H1 (cell line): ENCODE measurements around the gene BICDL1.

Experiments
- CREB1 ChIP-seq: IDR thresholded peaks from 2 replicates; pipeline ENCODE4 v1.6.1; 2012; ENCODE audit warnings: inconsistent platforms
- CTCF ChIP-seq, 3 experiments: IDR thresholded peaks; 1 replicate in 2 of 3; 2 replicates in 1 of 3; pipeline versions ENCODE4 v1.5.1 to v1.6.1; 2011; ENCODE audit warnings: low read length in 3 of 3, mild to moderate bottlenecking in 3 of 3, inconsistent platforms in 2 of 3, low read depth in 1 of 3, moderate library complexity in 1 of 3; ENCODE audit not compliant: insufficient read depth in 1 of 3; ENCODE audit errors: control extremely low read depth in 1 of 3
- EP300 ChIP-seq, 2 experiments: IDR thresholded peaks; 1 replicate in 1 of 2; 2 replicates in 1 of 2; pipeline ENCODE4 v1.6.1; 2011 to 2012; ENCODE audit warnings: low read depth in 2 of 2, low read length in 2 of 2, mild to moderate bottlenecking in 2 of 2, borderline replicate concordance in 1 of 2, inconsistent platforms in 1 of 2, moderate library complexity in 1 of 2
- JUND ChIP-seq: IDR thresholded peaks from 2 replicates; pipeline ENCODE4 v1.6.1; 2011; ENCODE audit warnings: mild to moderate bottlenecking, improper control_type of control experiment, low read length
- POLR2A ChIP-seq, 2 experiments: IDR thresholded peaks; 1 replicate in 1 of 2; 2 replicates in 1 of 2; pipeline ENCODE4 v1.6.1; 2011; ENCODE audit warnings: low read depth in 2 of 2, low read length in 2 of 2, mild to moderate bottlenecking in 2 of 2; ENCODE audit errors: control extremely low read depth in 1 of 2
- POLR2AphosphoS5 ChIP-seq: IDR thresholded peaks from 2 replicates; pipeline ENCODE4 v1.6.1; 2011; ENCODE audit warnings: low read depth, low read length

- no peak for TF ChIP-seq CREB1
- TF ChIP-seq CTCF (IDR thresholded peaks at IDR 0.05; ENCODE audit: control extremely low read depth in 1 of 3, insufficient read depth in 1 of 3, low read depth in 1 of 3, low read length in 3 of 3) = no peak
- no peak for TF ChIP-seq JUND
- no peak for TF ChIP-seq POLR2A (IDR thresholded peaks at IDR 0.05; ENCODE audit: control extremely low read depth in 1 of 2, low read depth in 2 of 2, low read length in 2 of 2)
- no peak for TF ChIP-seq EP300 (IDR thresholded peaks at IDR 0.05; ENCODE audit: borderline replicate concordance in 1 of 2, low read depth in 2 of 2, low read length in 2 of 2)
- TF ChIP-seq POLR2AphosphoS5 = no peak
Observed at GRCh38 chr12:120103044-120103338, 114.0 kb downstream of the BICDL1 start.
